AG08396 (cell line): ENCODE results near the gene AFAP1L2.
"Not testable (repeated sequence)": the region's sequence is repeated elsewhere in the genome, so short reads cannot be mapped to it uniquely, and the experiment has no call there.

Experiments used
- DNase-seq: peaks from one replicate; pipeline ENCODE4 v3.0.0; 2012; ENCODE audit warnings: low spot score, mixed read lengths

Gene AFAP1L2

GRCh38 chr10:114337510-114338462 is 66.5 kb downstream of the AFAP1L2 start:
- DNase-seq = no peak

GRCh38 chr10:114336823-114337509 is 67.3 kb downstream of the AFAP1L2 start:
- no peak for DNase-seq

DNA sequence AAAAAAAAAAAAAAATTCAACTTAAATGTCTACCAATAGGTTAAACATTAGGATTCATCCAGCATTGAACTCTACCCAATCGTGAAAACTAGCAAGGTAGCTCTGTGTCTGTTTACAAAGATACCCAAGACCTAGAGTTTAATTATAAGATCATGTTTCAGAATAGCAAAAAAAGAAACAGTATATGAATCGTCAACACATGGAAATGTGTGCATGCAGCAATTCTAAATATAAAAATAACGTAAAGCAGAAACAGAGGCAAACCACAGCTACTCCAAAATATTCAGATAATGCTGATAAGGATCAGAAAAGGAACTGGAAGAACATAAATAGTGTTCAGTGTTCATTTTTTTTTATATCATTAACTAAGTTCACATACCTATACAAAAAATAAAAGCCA is 68.7 kb downstream of the AFAP1L2 start:
- no peak for DNase-seq

GRCh38 chr10:114334301-114334700 is 70.0 kb downstream of the AFAP1L2 start:
- no peak for DNase-seq

- DNase-seq = not testable (repeated sequence)
Measured at GRCh38 chr10:114333441-114333840, 70.9 kb downstream of the AFAP1L2 start.

DNA sequence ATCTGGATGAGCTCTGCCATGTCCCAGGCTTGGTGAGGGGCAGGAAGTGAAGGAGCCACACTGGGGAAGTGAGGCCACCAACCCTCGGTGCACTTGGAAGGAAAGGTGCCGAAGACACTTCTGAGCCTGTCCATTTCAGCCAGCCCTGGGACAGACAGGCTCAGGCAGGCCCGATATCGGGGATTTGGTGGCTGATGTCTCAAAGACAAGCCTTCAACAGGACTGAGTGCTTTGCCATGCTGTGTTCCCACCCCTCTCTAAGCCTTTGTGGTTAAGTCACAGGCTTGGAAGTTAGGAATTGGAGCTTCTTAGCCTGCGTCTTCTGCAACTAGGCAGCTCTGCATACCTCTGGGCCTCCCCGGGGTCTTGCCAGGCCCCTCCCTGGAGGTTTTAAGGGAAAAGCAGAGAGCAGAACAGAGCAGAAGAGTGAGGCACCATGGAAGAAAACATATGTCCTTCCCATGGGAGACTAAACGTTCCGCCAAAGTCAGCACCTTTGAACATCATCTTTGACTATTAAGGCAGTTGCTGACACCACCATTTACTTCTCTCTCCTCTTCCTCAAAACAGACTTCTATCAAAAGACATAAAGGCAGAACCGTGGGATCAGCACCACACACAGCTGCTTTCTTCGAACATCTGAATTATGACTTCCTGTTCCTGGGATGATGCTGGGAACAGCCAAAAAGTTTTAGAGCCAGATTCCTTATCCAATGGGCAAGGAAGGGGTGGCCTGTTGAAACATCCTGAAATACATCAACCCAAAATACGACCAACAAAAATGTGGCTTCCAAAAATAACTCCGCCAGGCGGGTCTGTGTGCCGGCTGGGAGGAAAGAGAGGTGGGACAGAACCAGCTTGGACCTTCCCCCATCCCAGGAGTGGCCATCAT is 71.8 kb downstream of the AFAP1L2 start:
- DNase-seq = no peak

DNA sequence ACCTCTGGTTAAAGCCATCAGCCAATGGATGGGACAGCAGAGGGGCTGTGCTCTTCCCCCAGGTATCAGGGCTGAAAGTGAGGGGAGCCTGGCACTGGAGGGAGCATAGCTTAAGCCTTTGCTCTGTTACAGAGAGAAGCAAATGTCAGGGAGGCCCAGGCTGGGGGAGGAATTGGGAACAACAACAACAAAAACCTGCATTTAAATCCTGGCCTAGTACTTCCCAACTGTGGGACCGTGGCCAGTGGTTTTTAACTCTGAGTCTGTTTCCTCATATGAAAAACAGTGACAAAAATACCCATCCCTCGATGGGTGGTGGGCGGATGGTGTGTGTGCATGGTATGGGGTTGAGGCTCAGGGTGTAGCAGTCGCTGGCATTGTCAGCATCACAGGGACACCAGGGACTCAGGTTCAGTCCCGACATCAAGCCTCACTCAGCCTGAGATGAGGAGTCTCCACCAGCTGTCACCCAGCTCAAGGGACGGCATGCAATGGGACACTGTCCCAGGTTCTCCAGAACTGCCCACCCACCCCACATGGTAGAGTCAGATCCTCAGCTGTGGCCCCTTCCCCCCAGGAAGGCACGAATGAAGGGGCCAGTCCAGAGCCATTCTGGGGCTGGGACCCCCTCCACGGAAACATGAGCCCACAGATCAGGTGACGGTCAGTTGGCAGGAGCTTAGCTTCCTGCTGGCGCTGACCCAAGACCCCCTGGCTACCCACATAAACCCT is 74.5 kb downstream of the AFAP1L2 start:
- DNase-seq = no peak

DNA sequence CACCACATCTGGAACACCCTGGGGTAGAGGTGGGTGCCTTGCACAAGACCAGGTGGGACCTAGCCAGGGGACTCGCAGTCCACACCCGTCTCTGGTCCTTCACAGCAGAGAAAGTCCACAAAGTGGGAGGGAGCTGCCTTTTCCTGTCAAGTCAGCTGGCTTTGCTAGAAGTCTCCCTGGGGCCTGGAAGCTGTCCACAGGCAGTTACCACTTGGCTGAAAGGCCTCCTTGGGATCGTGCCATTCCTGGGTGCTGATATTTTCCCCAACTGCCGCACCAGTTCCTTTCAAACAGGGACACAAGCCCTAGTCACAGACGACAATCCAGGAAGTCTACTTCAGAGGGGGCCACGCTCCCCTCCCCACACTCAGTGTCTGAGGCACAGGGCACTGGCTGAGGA is 75.4 kb downstream of the AFAP1L2 start:
- DNase-seq = no peak

DNA sequence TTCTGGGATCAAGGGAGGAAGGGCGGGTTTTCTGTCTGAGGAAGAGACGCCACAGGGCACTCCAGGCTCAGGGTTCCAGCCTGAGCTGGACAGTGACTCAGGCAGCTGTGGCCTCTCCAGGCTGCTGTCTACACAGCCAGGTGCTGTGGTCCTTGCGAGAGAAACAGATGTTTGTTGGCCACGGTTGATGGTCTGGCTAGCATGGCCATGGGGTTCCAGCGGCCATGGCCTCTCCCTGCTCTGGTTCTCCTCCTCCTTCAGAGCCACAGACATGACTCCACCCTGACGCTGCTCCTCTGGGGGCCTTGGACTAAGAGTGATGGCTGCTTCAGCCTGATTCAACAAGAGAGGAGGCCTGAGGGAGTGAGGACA is 75.9 kb downstream of the AFAP1L2 start:
- DNase-seq = no peak

GRCh38 chr10:114327537-114328440 is 76.5 kb downstream of the AFAP1L2 start:
- no peak for DNase-seq

- no peak for DNase-seq
Measured at GRCh38 chr10:114326795-114327194, 77.5 kb downstream of the AFAP1L2 start.

DNA sequence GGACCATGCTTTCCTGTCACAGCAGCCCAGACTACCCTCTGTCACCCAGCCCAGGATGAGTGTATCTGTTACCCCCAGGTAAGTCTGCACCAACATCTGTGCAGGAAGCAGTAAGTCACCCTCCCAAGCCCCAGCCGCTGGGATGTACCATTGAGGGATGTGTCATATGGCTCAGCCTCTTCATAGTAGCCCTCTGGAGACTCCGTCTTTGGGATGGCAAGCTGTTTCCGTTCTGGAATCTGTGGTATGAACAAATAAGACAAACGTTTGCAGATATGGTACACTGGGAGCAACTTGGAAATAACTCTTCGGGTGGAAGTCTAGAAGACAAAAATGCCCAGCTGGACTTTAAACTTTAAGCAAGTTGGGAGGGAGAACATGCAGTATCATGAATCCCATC is 81.3 kb downstream of the AFAP1L2 start:
- no peak for DNase-seq

- no peak for DNase-seq
Measured at GRCh38 chr10:114322344-114322743, 82.0 kb downstream of the AFAP1L2 start.

DNA sequence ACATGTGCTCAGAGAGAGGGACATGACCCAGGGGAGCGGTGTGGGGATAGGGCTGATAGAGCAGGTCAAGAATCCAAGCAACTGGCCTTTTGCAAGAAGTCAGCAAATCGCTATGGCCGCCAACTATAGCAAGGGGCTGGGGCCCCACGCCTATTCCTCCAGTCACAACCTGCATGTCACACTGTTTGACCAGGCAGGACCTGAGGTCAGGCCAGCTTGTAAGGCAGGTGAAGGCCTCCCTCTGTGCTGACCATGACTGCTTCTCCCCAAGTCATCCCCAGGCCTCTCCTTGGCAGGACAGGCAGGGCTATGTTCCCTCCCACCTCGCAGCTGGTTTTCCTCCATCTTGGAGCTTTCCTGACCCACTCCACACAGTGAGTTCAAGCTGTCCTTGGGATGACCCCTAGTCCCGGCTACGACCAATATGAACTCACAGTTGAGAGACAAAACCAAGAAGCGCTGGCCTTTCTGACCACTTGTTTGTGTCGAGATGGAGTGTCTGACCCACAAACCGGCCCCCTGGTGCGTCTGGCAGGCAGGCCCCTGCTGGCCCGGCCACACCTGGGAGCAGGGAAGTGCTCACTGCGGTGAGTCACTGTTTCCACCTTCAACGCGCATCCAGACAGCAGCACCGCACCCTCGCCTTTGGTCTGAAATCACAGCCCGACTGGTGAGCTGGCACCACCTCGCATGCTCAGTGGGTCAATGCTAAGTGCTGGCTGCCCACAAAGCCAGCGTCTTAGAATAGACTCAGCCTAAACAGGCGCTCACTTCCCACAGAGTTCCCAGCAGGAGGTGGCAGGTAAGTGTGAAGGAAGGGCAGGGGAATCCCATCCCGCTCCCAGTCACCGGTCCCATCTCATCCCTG is 83.8 kb downstream of the AFAP1L2 start:
- DNase-seq = no peak

- no peak for DNase-seq
Measured at GRCh38 chr10:114319406-114320248, 84.7 kb downstream of the AFAP1L2 start.

DNA sequence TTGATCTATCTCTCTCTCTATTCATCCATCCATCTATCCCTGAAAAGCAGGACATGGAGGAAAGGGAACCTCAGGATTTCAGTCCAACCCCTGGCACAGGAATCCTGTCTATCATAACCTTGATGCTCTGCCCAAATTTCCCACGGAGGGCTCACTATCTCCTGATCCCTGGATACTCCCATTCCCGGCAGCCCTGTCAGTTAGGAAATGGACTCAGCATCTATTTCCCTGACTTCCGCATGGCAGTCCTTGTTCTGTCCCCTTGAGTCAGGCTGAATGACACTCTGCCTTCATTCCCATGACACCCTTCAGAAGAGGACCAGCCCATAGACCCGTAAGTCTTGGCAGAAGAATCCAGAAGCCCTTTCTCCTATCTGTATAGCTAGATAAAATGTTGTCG is 87.6 kb downstream of the AFAP1L2 start:
- DNase-seq = no peak

- DNase-seq = no peak
Measured at GRCh38 chr10:114315566-114316420, 88.5 kb downstream of the AFAP1L2 start.

DNA sequence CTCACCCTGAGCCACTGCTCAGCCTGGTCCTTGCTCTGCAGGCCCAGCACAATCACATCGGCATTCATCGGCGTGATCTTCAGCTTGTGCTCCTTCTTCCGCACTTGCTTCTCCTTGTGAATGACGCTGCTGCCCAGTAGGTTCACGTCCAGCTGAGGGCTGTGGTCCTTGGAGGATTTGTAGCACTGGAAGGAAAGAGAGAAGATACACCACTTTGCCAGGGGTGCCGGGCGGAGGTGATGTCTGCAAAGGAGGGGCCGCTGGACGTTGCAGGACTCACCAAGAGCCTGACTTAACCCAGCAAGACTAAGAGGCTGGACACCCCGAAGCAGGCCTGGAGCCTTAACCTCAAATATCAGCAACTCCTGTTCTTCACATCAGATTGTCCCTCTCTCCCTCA is 90.4 kb downstream of the AFAP1L2 start:
- no peak for DNase-seq
